ENCODE data around the gene MT1E.
"Not testable (repeated sequence)": the region's sequence is repeated elsewhere in the genome, so short reads cannot be mapped to it uniquely, and the experiment has no call there.

MT1E gene

GRCh38 chr16:56672761-56673536 lies 47.4 kb downstream of the MT1E start:
- DNase-seq = no peak

GRCh38 chr16:56673921-56674320 lies 48.3 kb downstream of the MT1E start:
- DNase-seq = no peak

GRCh38 chr16:56674570-56674969 lies 49.0 kb downstream of the MT1E start:
- DNase-seq = not testable (repeated sequence)

GRCh38 chr16:56675685-56676210 lies 50.2 kb downstream of the MT1E start:
- DNase-seq = peak; percentile 33

Measured in activated CD4-positive, alpha-beta T cell treated with anti-CD3 and anti-CD28 coated beads, Interleukin-2, amount 50 U/mL, for 1 hour (primary cell).